HG03280 (cell line): ENCODE data around the gene USP17L5.
"Not testable (repeated sequence)": the region's sequence is repeated elsewhere in the genome, so short reads cannot be mapped to it uniquely, and the experiment has no call there.

Source experiments
- ATAC-seq: cut with Tn5 transposase; IDR thresholded peaks from one replicate; pipeline ENCODE4 v1.9.1; 2021; ENCODE audit warnings: mild to moderate bottlenecking, moderate library complexity; ENCODE audit not compliant: unreplicated experiment

Gene USP17L5, protein sequence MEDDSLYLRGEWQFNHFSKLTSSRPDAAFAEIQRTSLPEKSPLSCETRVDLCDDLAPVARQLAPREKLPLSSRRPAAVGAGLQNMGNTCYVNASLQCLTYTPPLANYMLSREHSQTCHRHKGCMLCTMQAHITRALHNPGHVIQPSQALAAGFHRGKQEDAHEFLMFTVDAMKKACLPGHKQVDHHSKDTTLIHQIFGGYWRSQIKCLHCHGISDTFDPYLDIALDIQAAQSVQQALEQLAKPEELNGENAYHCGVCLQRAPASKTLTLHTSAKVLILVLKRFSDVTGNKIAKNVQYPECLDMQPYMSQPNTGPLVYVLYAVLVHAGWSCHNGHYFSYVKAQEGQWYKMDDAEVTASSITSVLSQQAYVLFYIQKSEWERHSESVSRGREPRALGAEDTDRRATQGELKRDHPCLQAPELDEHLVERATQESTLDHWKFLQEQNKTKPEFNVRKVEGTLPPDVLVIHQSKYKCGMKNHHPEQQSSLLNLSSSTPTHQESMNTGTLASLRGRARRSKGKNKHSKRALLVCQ

GRCh38 chr4:9339103-9339502 is at the start of gene USP17L5:
TSS of gene USP17L5 (plus strand) at chr4:9339403. CDS start at chr4:9339403, 0 bp downstream.
- ATAC-seq = not testable (repeated sequence)

GRCh38 chr4:9324191-9324590 is 15.0 kb upstream of the USP17L5 start:
- not testable (repeated sequence) for ATAC-seq

- ATAC-seq = not testable (repeated sequence)
These were observed 14.3 kb upstream of the USP17L5 start, which contains the start of gene USP17L24 for GRCh38 chr4:9324865-9325264. TSS of gene USP17L24 (plus strand) at chr4:9325165. CDS start at chr4:9325165, 0 bp downstream.

DNA sequence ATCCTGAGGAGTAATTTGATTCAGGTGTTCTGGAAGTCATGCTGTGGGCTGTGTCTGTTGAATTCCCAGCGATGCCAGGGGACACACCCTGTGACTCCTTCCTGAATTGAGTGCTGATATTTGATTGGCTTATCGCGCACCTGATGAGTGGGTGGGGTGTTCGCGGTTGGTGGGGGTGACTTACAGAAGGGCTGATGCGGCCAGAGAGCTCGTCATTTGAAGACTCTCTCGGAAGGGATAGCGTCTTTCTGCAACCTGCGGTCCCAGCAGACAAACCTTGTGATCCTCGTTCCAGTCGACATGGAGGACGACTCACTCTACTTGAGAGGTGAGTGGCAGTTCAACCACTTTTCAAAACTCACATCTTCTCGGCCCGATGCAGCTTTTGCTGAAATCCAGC is 9.6 kb upstream of the USP17L5 start, which contains the start of gene USP17L25:
Gene USP17L25 (plus strand): TSS at position 301 of the 400 bp plus-strand sequence. CDS start 0 bp downstream, at position 301.
- ATAC-seq = not testable (repeated sequence)

- not testable (repeated sequence) for ATAC-seq
These were observed 4.8 kb upstream of the USP17L5 start, which contains the start of gene USP17L26 for GRCh38 chr4:9334358-9334757. TSS of gene USP17L26 (plus strand) at chr4:9334658. CDS start at chr4:9334658, 0 bp downstream.

DNA sequence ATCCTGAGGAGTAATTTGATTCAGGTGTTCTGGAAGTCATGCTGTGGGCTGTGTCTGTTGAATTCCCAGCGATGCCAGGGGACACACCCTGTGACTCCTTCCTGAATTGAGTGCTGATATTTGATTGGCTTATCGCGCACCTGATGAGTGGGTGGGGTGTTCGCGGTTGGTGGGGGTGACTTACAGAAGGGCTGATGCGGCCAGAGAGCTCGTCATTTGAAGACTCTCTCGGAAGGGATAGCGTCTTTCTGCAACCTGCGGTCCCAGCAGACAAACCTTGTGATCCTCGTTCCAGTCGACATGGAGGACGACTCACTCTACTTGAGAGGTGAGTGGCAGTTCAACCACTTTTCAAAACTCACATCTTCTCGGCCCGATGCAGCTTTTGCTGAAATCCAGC is 4.6 kb downstream of the USP17L5 start, which contains the start of gene USP17L27:
Gene USP17L27 (plus strand): TSS at position 301 of the 400 bp plus-strand sequence. CDS start 0 bp downstream, at position 301.
- not testable (repeated sequence) for ATAC-seq

DNA sequence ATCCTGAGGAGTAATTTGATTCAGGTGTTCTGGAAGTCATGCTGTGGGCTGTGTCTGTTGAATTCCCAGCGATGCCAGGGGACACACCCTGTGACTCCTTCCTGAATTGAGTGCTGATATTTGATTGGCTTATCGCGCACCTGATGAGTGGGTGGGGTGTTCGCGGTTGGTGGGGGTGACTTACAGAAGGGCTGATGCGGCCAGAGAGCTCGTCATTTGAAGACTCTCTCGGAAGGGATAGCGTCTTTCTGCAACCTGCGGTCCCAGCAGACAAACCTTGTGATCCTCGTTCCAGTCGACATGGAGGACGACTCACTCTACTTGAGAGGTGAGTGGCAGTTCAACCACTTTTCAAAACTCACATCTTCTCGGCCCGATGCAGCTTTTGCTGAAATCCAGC is 9.4 kb downstream of the USP17L5 start, which contains the start of gene USP17L28:
Gene USP17L28 (plus strand): TSS at position 301 of the 400 bp plus-strand sequence. CDS start 0 bp downstream, at position 301.
- not testable (repeated sequence) for ATAC-seq

GRCh38 chr4:9350866-9351265 is 11.7 kb downstream of the USP17L5 start:
- not testable (repeated sequence) for ATAC-seq

DNA sequence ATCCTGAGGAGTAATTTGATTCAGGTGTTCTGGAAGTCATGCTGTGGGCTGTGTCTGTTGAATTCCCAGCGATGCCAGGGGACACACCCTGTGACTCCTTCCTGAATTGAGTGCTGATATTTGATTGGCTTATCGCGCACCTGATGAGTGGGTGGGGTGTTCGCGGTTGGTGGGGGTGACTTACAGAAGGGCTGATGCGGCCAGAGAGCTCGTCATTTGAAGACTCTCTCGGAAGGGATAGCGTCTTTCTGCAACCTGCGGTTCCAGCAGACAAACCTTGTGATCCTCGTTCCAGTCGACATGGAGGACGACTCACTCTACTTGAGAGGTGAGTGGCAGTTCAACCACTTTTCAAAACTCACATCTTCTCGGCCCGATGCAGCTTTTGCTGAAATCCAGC is 14.1 kb downstream of the USP17L5 start, which contains the start of gene USP17L29:
Gene USP17L29 (plus strand): TSS at position 301 of the 400 bp plus-strand sequence. CDS start 0 bp downstream, at position 301.
- ATAC-seq = not testable (repeated sequence)

DNA sequence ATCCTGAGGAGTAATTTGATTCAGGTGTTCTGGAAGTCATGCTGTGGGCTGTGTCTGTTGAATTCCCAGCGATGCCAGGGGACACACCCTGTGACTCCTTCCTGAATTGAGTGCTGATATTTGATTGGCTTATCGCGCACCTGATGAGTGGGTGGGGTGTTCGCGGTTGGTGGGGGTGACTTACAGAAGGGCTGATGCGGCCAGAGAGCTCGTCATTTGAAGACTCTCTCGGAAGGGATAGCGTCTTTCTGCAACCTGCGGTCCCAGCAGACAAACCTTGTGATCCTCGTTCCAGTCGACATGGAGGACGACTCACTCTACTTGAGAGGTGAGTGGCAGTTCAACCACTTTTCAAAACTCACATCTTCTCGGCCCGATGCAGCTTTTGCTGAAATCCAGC is 23.6 kb downstream of the USP17L5 start, which contains the start of gene USP17L30:
Gene USP17L30 (plus strand): TSS at position 301 of the 400 bp plus-strand sequence. CDS start 0 bp downstream, at position 301.
- not testable (repeated sequence) for ATAC-seq

DNA sequence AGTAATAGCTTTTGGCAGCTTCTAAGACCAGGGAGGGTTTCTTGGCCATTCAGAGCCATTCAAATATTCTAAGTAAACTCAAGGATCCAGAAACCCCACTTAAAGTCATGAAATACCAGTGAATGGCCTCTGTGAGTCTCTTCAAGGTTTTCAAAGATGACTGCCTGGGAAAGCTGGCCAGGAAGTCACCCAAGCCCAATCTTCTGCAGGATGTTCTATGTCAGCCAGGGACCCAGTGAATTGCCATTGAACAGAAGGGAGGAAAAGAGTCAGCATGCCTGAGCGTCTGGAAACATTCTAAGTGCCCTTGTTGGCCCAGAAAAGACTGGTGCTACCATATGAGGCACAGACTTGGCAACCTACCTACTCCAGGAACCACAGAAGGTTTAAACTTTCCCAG is 40.7 kb downstream of the USP17L5 start:
- not testable (repeated sequence) for ATAC-seq

- ATAC-seq = not testable (repeated sequence)
These were observed 41.9 kb downstream of the USP17L5 start for GRCh38 chr4:9381012-9381534.

- no peak for ATAC-seq
These were observed 44.9 kb downstream of the USP17L5 start for GRCh38 chr4:9384126-9384525.

DNA sequence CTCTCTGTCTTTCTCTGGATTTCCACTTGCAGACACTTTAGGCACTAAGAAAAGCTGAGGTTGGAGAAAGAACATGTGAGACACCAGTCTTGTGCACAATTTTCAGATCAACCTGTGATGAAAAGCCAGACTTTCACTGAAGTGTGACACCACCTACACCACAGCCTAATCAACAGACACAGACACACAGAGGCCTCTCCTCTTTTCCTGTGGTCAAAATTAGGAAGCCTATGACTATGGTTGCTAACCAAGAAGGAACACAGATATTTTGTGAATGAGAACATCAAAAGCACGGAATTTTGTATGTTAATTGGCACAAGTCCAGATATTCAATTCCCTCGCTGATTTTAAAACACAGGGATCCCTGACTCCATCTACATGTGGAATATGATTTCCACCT is 49.8 kb downstream of the USP17L5 start:
- ATAC-seq = not testable (repeated sequence)
